ENCODE data around the gene APCDD1. TPM values are rescaled to one million over a fixed set of nuclear protein-coding genes. Genes with fewer than 3 reads are reported as not detected.

Gene APCDD1
- total and polyA plus RNA-seq, 10 donors: 0.93 to 11.8 (median 5.6) TPM

- DNase-seq: no peak
- 80 to 90% (median 82%) methylated on average over 9 of the region's 9 CpGs for WGBS, 5 donors
- Histone ChIP-seq H3K9me3 (no peaks in the 10 kb centered on the region), H3K27me3 (replicated peaks in 1 of 7) (no peaks in the 10 kb centered on the region), H3K4me3 (no peak overlapping the region), H3K27ac (no peak overlapping the region), H3K36me3 (no peaks in the 10 kb centered on the region), H3K4me1 (no peaks in the 10 kb centered on the region)
- TF ChIP-seq, protein P1, sequence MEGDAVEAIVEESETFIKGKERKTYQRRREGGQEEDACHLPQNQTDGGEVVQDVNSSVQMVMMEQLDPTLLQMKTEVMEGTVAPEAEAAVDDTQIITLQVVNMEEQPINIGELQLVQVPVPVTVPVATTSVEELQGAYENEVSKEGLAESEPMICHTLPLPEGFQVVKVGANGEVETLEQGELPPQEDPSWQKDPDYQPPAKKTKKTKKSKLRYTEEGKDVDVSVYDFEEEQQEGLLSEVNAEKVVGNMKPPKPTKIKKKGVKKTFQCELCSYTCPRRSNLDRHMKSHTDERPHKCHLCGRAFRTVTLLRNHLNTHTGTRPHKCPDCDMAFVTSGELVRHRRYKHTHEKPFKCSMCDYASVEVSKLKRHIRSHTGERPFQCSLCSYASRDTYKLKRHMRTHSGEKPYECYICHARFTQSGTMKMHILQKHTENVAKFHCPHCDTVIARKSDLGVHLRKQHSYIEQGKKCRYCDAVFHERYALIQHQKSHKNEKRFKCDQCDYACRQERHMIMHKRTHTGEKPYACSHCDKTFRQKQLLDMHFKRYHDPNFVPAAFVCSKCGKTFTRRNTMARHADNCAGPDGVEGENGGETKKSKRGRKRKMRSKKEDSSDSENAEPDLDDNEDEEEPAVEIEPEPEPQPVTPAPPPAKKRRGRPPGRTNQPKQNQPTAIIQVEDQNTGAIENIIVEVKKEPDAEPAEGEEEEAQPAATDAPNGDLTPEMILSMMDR (IDR thresholded peaks at IDR 0.05 in 8 of 11, conservative IDR thresholded peaks at IDR 0.05 in 3 of 11): no peak
- TF ChIP-seq POLR2AphosphoS5 (IDR thresholded peaks at IDR 0.05) (no peak), POLR2A (IDR thresholded peaks at IDR 0.05) (no peak)
- intact Hi-C loops (cut with DNase I; ENCODE audit: low total_unique reads): no loop called here
These were observed 10.9 kb downstream of the APCDD1 start for GRCh38 chr18:10465174-10465939.

GRCh38 chr18:10470429-10470828, 16.0 kb downstream of the APCDD1 start:
- intact Hi-C loops (cut with DNase I; ENCODE audit: low total_unique reads): no loop called here
- DNase-seq: no peak
- H3K4me3 ChIP-seq: no peak overlapping the region
- TF ChIP-seq POLR2A (IDR thresholded peaks at IDR 0.05) (no peak), POLR2AphosphoS5 (IDR thresholded peaks at IDR 0.05) (no peak)
- TF ChIP-seq, protein P1 (IDR thresholded peaks at IDR 0.05 in 8 of 11, conservative IDR thresholded peaks at IDR 0.05 in 3 of 11): no peak
- H3K9me3 ChIP-seq: no peaks in the 10 kb centered on the region
- H3K4me1 ChIP-seq: peaks cover 0 to 6% (median under 1%) of the 10 kb centered on the region in 6 donors
- H3K36me3 ChIP-seq: no peaks in the 10 kb centered on the region
- WGBS, 5 donors: 88 to 94% (median 91%) methylated on average over 7 of the region's 7 CpGs
- H3K27ac ChIP-seq: no peak overlapping the region
- peaks cover 0 to 4% (median 0%) of the 10 kb centered on the region in 7 donors for H3K27me3 ChIP-seq (replicated peaks in 1 of 7)

DNA sequence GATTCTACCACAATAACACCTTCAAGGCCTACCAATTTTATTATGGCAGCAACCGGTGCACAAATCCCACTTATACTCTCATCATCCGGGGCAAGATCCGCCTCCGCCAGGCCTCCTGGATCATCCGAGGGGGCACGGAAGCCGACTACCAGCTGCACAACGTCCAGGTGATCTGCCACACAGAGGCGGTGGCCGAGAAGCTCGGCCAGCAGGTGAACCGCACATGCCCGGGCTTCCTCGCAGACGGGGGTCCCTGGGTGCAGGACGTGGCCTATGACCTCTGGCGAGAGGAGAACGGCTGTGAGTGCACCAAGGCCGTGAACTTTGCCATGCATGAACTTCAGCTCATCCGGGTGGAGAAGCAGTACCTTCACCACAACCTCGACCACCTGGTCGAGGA, 17.1 kb downstream of the APCDD1 start:
- no peak for DNase-seq
- Histone ChIP-seq H3K36me3 (no peaks in the 10 kb centered on the region), H3K4me3 (no peak overlapping the region), H3K27ac (no peak overlapping the region), H3K27me3 (replicated peaks in 1 of 7) (peaks cover 0 to 13% (median 0%) of the 10 kb centered on the region in 7 donors), H3K9me3 (no peaks in the 10 kb centered on the region), H3K4me1 (peaks cover under 1 to 17% (median 6%) of the 10 kb centered on the region in 6 donors)
- 84 to 95% (median 87%) methylated on average over 15 to 22 of the region's 22 CpGs for WGBS, 5 donors
- intact Hi-C loops (cut with DNase I; ENCODE audit: low total_unique reads): no loop called here
- TF ChIP-seq, protein P1 (IDR thresholded peaks at IDR 0.05 in 8 of 11, conservative IDR thresholded peaks at IDR 0.05 in 3 of 11): no peak
- TF ChIP-seq POLR2A (IDR thresholded peaks at IDR 0.05) (no peak), POLR2AphosphoS5 (IDR thresholded peaks at IDR 0.05) (no peak)

DNA sequence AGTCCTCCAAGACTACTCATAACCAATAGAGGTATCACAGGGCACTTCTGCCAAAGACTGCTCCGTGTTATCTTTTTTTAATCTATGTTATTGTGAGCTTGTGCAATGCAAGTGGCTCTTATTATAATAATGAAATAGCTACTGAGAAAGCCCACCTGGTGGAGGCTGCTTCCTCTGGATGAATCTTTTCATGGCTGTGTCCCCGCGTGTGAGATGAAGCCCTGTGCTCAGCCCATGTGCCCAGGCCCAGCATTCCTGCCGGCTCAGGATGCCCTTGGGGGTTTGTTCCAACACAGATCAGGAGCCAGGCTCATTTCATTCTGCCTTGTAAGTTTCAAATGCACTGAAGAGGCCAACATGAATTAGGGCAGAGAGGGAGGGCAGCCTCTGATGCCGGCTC, 18.7 kb downstream of the APCDD1 start:
- H3K27ac ChIP-seq: no peak overlapping the region
- 89 to 93% (median 90%) methylated on average over 5 of the region's 5 CpGs for WGBS, 5 donors
- no peak for DNase-seq
- peaks cover 4 to 33% (median 15%) of the 10 kb centered on the region in 6 donors for H3K4me1 ChIP-seq
- H3K27me3 ChIP-seq (replicated peaks in 1 of 7): peaks cover 0 to 20% (median 0%) of the 10 kb centered on the region in 7 donors
- H3K4me3 ChIP-seq: no peak overlapping the region
- H3K36me3 ChIP-seq: no peaks in the 10 kb centered on the region
- TF ChIP-seq POLR2A (IDR thresholded peaks at IDR 0.05) (no peak), POLR2AphosphoS5 (IDR thresholded peaks at IDR 0.05) (no peak)
- TF ChIP-seq, protein P1 (IDR thresholded peaks at IDR 0.05 in 8 of 11, conservative IDR thresholded peaks at IDR 0.05 in 3 of 11): no peak
- H3K9me3 ChIP-seq: no peaks in the 10 kb centered on the region
- intact Hi-C loops (cut with DNase I; ENCODE audit: low total_unique reads): no loop called here

Measured in spleen (tissue), 11 donors.